Astrocyte (in vitro differentiated cells and primary cell): ENCODE data around the gene ROR2.

Experiments used
- CTCF ChIP-seq: IDR thresholded peaks from 2 replicates; pipeline ENCODE4 v1.5.1; 2011; ENCODE audit warnings: low read depth, mild to moderate bottlenecking, inconsistent platforms, low read length, moderate library complexity; ENCODE audit not compliant: insufficient read depth
- EZH2 ChIP-seq: IDR thresholded peaks from 2 replicates; pipeline ENCODE4 v1.6.1; 2012; ENCODE audit warnings: mild to moderate bottlenecking, low read length, inconsistent platforms; ENCODE audit not compliant: insufficient read depth

- no peak for TF ChIP-seq CTCF
- no peak for TF ChIP-seq EZH2
Measured at GRCh38 chr9:91783876-91784672, 166.0 kb downstream of the ROR2 start.
